ENCODE results near the gene HAT1.
"Not testable (repeated sequence)": the region's sequence is repeated elsewhere in the genome, so short reads cannot be mapped to it uniquely, and the experiment has no call there.

Gene HAT1

DNA sequence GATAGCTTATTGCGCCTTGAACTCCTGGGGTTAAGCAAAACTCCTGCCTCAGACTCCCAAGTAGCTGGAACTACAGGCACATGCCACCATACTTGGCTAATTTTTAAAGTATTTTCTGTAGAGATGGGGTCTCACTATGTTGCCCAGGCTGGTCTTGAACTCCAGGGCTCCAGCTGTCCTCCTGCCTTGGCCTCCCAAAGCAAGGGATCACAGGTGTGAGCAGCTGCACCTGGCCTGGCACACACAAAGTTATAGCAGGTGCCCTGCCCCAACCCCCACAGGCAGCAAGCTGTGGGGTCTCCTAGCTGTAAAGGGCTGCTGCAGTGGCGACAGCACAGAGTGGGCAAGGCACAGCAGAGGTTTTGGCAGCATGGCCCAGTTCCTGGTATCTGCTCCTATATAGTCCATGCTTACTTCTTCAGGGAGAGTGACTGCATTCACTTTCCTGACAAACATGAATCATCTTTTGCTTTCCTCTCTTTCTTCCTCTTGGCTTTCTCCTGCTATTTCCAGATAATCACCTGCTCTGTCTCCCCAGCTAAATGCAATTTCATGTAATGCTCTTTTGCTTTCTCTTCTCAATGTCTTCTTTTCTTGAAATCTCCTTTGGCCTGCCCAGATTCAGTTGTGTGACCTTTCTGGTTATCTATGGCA is 50.2 kb downstream of the HAT1 start:
- in situ Hi-C loops (cut with MboI; ENCODE audit: low pct_unique_long_range_greater_than_20kb, low sequenced_read_pairs, unreplicated experiment), result no loop called here
- no peak for TF ChIP-seq CTCF (IDR thresholded peaks at IDR 0.05; ENCODE audit: extremely low read depth, insufficient read depth, missing control alignments)
- DNase-seq (ENCODE audit: low spot score), result no peak

GRCh38 chr2:171979103-171979502 is 56.8 kb downstream of the HAT1 start:
- DNase-seq (ENCODE audit: low spot score), result no peak
- in situ Hi-C loops (cut with MboI; ENCODE audit: low pct_unique_long_range_greater_than_20kb, low sequenced_read_pairs, unreplicated experiment), result no loop called here
- no peak for TF ChIP-seq CTCF (IDR thresholded peaks at IDR 0.05; ENCODE audit: extremely low read depth, insufficient read depth, missing control alignments)

DNA sequence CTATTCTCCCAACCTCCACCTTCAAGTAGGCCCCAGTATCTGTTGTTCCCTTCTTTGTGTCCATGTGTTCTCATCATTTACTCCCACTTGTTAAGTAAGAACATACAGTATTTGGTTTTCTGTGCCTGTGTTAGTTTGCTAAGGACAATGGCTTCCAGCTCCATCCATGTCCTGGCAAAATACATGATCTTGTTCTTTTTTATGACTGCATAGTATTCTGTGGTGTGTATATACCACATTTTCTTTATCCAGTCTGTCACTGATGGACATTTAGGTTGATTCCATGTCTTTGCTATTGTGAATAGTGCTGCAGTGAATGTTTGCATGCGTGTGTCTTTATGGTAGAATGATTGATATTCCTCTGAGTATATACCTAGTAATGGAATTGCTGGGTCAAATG is 61.7 kb downstream of the HAT1 start:
- in situ Hi-C loops (cut with MboI; ENCODE audit: low pct_unique_long_range_greater_than_20kb, low sequenced_read_pairs, unreplicated experiment); DNase-seq (ENCODE audit: low spot score): not testable (repeated sequence)

GRCh38 chr2:171985076-171985475 is 62.8 kb downstream of the HAT1 start:
- in situ Hi-C loops (cut with MboI; ENCODE audit: low pct_unique_long_range_greater_than_20kb, low sequenced_read_pairs, unreplicated experiment), result no loop called here
- DNase-seq (ENCODE audit: low spot score), result no peak
- TF ChIP-seq CTCF (IDR thresholded peaks at IDR 0.05; ENCODE audit: extremely low read depth, insufficient read depth, missing control alignments), result no peak

DNA sequence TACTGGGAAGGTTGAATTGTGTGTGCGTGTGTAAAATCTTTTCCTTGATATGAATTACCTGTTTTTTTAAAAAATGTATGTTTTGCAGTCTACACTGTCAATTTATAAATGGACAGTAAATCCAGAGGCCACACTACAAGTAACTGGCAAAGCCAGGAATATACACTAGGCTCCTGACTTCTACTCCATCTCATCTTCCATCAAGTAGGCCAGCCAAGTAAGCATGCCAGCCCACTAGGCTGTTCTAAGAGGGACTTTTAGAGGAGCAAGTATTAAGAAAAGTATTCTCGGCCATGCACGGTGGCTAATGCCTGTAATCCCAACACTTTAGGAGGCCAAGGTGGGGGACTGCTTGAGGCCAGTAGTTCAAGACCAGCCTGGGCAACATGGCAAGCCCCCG is 64.5 kb downstream of the HAT1 start:
- no peak for TF ChIP-seq CTCF (IDR thresholded peaks at IDR 0.05; ENCODE audit: extremely low read depth, insufficient read depth, missing control alignments)
- DNase-seq (ENCODE audit: low spot score), result no peak
- in situ Hi-C loops (cut with MboI; ENCODE audit: low pct_unique_long_range_greater_than_20kb, low sequenced_read_pairs, unreplicated experiment), result no loop called here

GRCh38 chr2:171991027-171991426 is 68.8 kb downstream of the HAT1 start:
- in situ Hi-C loops (cut with MboI; ENCODE audit: low pct_unique_long_range_greater_than_20kb, low sequenced_read_pairs, unreplicated experiment), result no loop called here
- no peak for DNase-seq (ENCODE audit: low spot score)
- TF ChIP-seq CTCF (IDR thresholded peaks at IDR 0.05; ENCODE audit: extremely low read depth, insufficient read depth, missing control alignments), result no peak

GRCh38 chr2:171995586-171995985 is 73.3 kb downstream of the HAT1 start:
- in situ Hi-C loops (cut with MboI; ENCODE audit: low pct_unique_long_range_greater_than_20kb, low sequenced_read_pairs, unreplicated experiment), result no loop called here
- DNase-seq (ENCODE audit: low spot score), result no peak
- TF ChIP-seq CTCF (IDR thresholded peaks at IDR 0.05; ENCODE audit: extremely low read depth, insufficient read depth, missing control alignments), result no peak

Data from GM13977 (cell line).